H1 (cell line): ENCODE results near the gene GRIA3. TPM values are rescaled to one million over a fixed set of nuclear protein-coding genes. Genes with fewer than 3 reads are reported as not detected.

ENCODE experiments used
- CEBPB ChIP-seq: IDR thresholded peaks from 2 replicates; pipeline ENCODE4 v1.6.1; 2012; ENCODE audit warnings: low read depth, low read length
- HDAC6 ChIP-seq: IDR thresholded peaks from one replicate; pipeline ENCODE4 v1.7.1; 2012; ENCODE audit warnings: low read depth, mild to moderate bottlenecking, inconsistent platforms, low read length, moderate library complexity
- USF2 ChIP-seq: IDR thresholded peaks from 2 replicates; pipeline ENCODE4 v1.6.1; 2011; ENCODE audit warnings: low read length, improper control_type of control experiment
- polyA plus RNA-seq, 7 experiments: library from polyadenylated mRNA; depleted of rRNA in 3 of 7; stranded (reverse) in 5 of 7; unstranded in 2 of 7; fragments of >200 nt in 5 of 7; fragments of 200-250 nt in 2 of 7; gene quantifications; 1 replicate in 5 of 7; 2 replicates in 1 of 7; 4 replicates in 1 of 7; pipeline versions ENCODE4 v1.2.1 to v1.2.3, GENCODE V29; 2011 to 2013; ENCODE audit warnings: missing spikeins in 2 of 7, mixed read lengths in 2 of 7
- total RNA-seq: library from RNA; stranded (reverse); fragmentation: NEBNext Ultra II Directional; extraction: Animal tissue kit (Norgen Biotek cat#: 25700); gene quantifications from 2 replicates; pipeline ENCODE4 v1.2.1, GENCODE V29; 2021
- TF ChIP-seq, protein P1 (sequence below): IDR thresholded peaks from 2 replicates; pipeline ENCODE4 v1.6.1; 2012; ENCODE audit warnings: low read length, inconsistent platforms

The GRIA3 gene
- total and polyA plus RNA-seq, 2 of the 8 experiments (the other 6 are each of a cell fraction or from before 2014, with no cell fraction given) = 2.6 to 3.0 TPM

GRCh38 chrX:123320622-123321021, 136.5 kb downstream of the GRIA3 start (continued):
- TF ChIP-seq, protein P1, sequence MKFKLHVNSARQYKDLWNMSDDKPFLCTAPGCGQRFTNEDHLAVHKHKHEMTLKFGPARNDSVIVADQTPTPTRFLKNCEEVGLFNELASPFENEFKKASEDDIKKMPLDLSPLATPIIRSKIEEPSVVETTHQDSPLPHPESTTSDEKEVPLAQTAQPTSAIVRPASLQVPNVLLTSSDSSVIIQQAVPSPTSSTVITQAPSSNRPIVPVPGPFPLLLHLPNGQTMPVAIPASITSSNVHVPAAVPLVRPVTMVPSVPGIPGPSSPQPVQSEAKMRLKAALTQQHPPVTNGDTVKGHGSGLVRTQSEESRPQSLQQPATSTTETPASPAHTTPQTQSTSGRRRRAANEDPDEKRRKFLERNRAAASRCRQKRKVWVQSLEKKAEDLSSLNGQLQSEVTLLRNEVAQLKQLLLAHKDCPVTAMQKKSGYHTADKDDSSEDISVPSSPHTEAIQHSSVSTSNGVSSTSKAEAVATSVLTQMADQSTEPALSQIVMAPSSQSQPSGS = no peak
- TF ChIP-seq CEBPB (no peak), USF2 (no peak), HDAC6 (no peak)
